H9 (cell line): Measurements from ENCODE around the gene OR6M1. TPM values are rescaled to one million over a fixed set of nuclear protein-coding genes. Genes with fewer than 3 reads are reported as not detected.

Experiments used
- DNase-seq: peaks from one replicate; pipeline ENCODE4 v3.0.0-alpha.2; 2017
- H2AFZ ChIP-seq: one replicate; pipeline ENCODE4 v1.6.1; 2013; ENCODE audit warnings: mild to moderate bottlenecking, low read length, control low read depth, moderate library complexity
- H2AK5ac ChIP-seq: 2 replicates; pipeline ENCODE4 v1.6.1; 2013; ENCODE audit warnings: low read length, control low read depth, mixed read lengths; ENCODE audit not compliant: insufficient read length
- H2BK120ac ChIP-seq: one replicate; pipeline ENCODE4 v1.6.1; 2013; ENCODE audit warnings: low read depth, mild to moderate bottlenecking, low read length, control low read depth, inconsistent platforms; ENCODE audit not compliant: poor library complexity, severe bottlenecking
- H2BK12ac ChIP-seq: 2 replicates; pipeline ENCODE4 v1.6.1; 2013; ENCODE audit warnings: low read length, control low read depth, mixed read lengths, low read depth; ENCODE audit not compliant: insufficient read length
- H2BK15ac ChIP-seq: 2 replicates; pipeline ENCODE4 v1.6.1; 2013; ENCODE audit warnings: low read depth, low read length, control low read depth
- H2BK20ac ChIP-seq: one replicate; pipeline ENCODE4 v1.6.1; 2013; ENCODE audit warnings: low read depth, mild to moderate bottlenecking, low read length, control low read depth, inconsistent platforms; ENCODE audit not compliant: poor library complexity, severe bottlenecking
- H2BK5ac ChIP-seq: 2 replicates; pipeline ENCODE4 v1.6.1; 2013; ENCODE audit warnings: low read length, control low read depth, mixed read lengths; ENCODE audit not compliant: insufficient read length
- H3K14ac ChIP-seq: 2 replicates; pipeline ENCODE4 v1.6.1; 2013; ENCODE audit warnings: low read length, control low read depth; ENCODE audit not compliant: insufficient read depth
- H3K18ac ChIP-seq: 2 replicates; pipeline ENCODE4 v1.6.1; 2013; ENCODE audit warnings: low read depth, mild to moderate bottlenecking, mixed read lengths, low read length, control low read depth; ENCODE audit not compliant: insufficient read length
- H3K23ac ChIP-seq: 2 replicates; pipeline ENCODE4 v1.6.1; 2013; ENCODE audit warnings: low read length, control low read depth, mixed read lengths, low read depth; ENCODE audit not compliant: insufficient read length
- H3K23me2 ChIP-seq: 2 replicates; pipeline ENCODE4 v1.6.1; 2013; ENCODE audit warnings: low read depth, mild to moderate bottlenecking, mixed read lengths, low read length, control low read depth; ENCODE audit not compliant: insufficient read length, poor library complexity, severe bottlenecking
- H3K27ac ChIP-seq: 2 replicates; pipeline ENCODE4 v1.5.1; 2013; ENCODE audit warnings: low read length, control low read depth, mixed read lengths, low read depth; ENCODE audit not compliant: insufficient read length
- H3K27me3 ChIP-seq: 2 replicates; pipeline ENCODE4 v1.6.1; 2013; ENCODE audit warnings: low read length, control low read depth, inconsistent platforms; ENCODE audit not compliant: insufficient read depth
- H3K4ac ChIP-seq: 2 replicates; pipeline ENCODE4 v1.6.1; 2013; ENCODE audit warnings: low read depth, mild to moderate bottlenecking, control low read depth, inconsistent platforms, low read length, moderate library complexity
- H3K4me1 ChIP-seq: 2 replicates; pipeline ENCODE4 v1.6.1; 2013; ENCODE audit warnings: low read length, control low read depth, inconsistent platforms; ENCODE audit not compliant: insufficient read depth
- H3K4me2 ChIP-seq: 2 replicates; pipeline ENCODE4 v1.6.1; 2013; ENCODE audit warnings: low read length, control low read depth, mixed read lengths; ENCODE audit not compliant: insufficient read length, insufficient read depth
- H3K56ac ChIP-seq: 2 replicates; pipeline ENCODE4 v1.6.1; 2013; ENCODE audit warnings: low read depth, mild to moderate bottlenecking, mixed read lengths, low read length, control low read depth; ENCODE audit not compliant: insufficient read length
- H3K79me1 ChIP-seq: 2 replicates; pipeline ENCODE4 v1.6.1; 2013; ENCODE audit warnings: low read depth, mild to moderate bottlenecking, moderate library complexity, low read length, control low read depth, inconsistent platforms; ENCODE audit not compliant: insufficient read depth, poor library complexity, severe bottlenecking
- H3K79me2 ChIP-seq: 2 replicates; pipeline ENCODE4 v1.6.1; 2013; ENCODE audit warnings: low read length, control low read depth, inconsistent platforms; ENCODE audit not compliant: insufficient read depth
- H3K9ac ChIP-seq: 2 replicates; pipeline ENCODE4 v1.6.1; 2013; ENCODE audit warnings: low read length, control low read depth, mixed read lengths; ENCODE audit not compliant: insufficient read length; ENCODE audit errors: extremely low read depth
- H3K9me3 ChIP-seq: one replicate; pipeline ENCODE4 v1.6.1; 2013; ENCODE audit warnings: low read depth, low read length, inconsistent platforms; ENCODE audit not compliant: control insufficient read depth
- H3T11ph ChIP-seq: one replicate; pipeline ENCODE4 v1.6.1; 2013; ENCODE audit warnings: mild to moderate bottlenecking, low read length, control low read depth, inconsistent platforms
- H4K20me1 ChIP-seq: one replicate; pipeline ENCODE4 v1.6.1; 2013; ENCODE audit not compliant: control insufficient read depth, insufficient read length, insufficient read depth
- H4K5ac ChIP-seq: 2 replicates; pipeline ENCODE4 v1.6.1; 2013; ENCODE audit warnings: low read depth, mild to moderate bottlenecking, mixed read lengths, low read length, control low read depth; ENCODE audit not compliant: insufficient read length
- H4K8ac ChIP-seq: replicated peaks from 2 replicates; pipeline ENCODE4 v1.6.1; 2013; ENCODE audit warnings: low read length, control low read depth, mixed read lengths, low read depth; ENCODE audit not compliant: insufficient read length
- H4K91ac ChIP-seq: 2 replicates; pipeline ENCODE4 v1.6.1; 2013; ENCODE audit warnings: low read depth, mild to moderate bottlenecking, moderate library complexity, mixed read lengths, low read length, control low read depth; ENCODE audit not compliant: insufficient read length
- H3K27ac Mint-ChIP-seq, 3 experiments: 2 replicates in 2 of 3; 3 replicates in 1 of 3; pipeline ENCODE4 v1.8.0; 2020 to 2021; ENCODE audit warnings: mixed read lengths in 3 of 3, mild to moderate bottlenecking in 1 of 3, moderate library complexity in 1 of 3
- H3K27me3 Mint-ChIP-seq: 2 replicates; pipeline ENCODE4 v1.8.0; 2021; ENCODE audit warnings: low read depth, mild to moderate bottlenecking, moderate library complexity, mixed read lengths
- H3K36me3 Mint-ChIP-seq, 3 experiments: 2 replicates in 2 of 3; 3 replicates in 1 of 3; pipeline ENCODE4 v1.8.0; 2020 to 2021; ENCODE audit warnings: low read depth in 3 of 3, mixed read lengths in 3 of 3; ENCODE audit not compliant: insufficient read depth in 1 of 3
- H3K4me1 Mint-ChIP-seq, 2 experiments: 2 replicates each; pipeline ENCODE4 v1.8.0; 2020; ENCODE audit warnings: mixed read lengths in 2 of 2
- H3K4me3 Mint-ChIP-seq, 2 experiments: 2 replicates in 1 of 2; 3 replicates in 1 of 2; pipeline ENCODE4 v1.8.0; 2020 to 2021; ENCODE audit warnings: mild to moderate bottlenecking in 2 of 2, mixed read lengths in 2 of 2, moderate library complexity in 1 of 2
- H3K9me3 Mint-ChIP-seq, 2 experiments: 2 replicates in 1 of 2; 3 replicates in 1 of 2; pipeline ENCODE4 v1.8.0; 2020; ENCODE audit warnings: mild to moderate bottlenecking in 2 of 2, mixed read lengths in 2 of 2, moderate library complexity in 1 of 2
- CTCF ChIP-seq: fragments of 200-600 bp; sonication (generic); conservative IDR thresholded peaks from 3 replicates; pipeline ENCODE4 v1.8.0; 2021; ENCODE audit warnings: antibody characterized with exemption, mild to moderate bottlenecking
- WGBS: extraction: QIAGEN DNeasy Blood & Tissue Kit; methylation state at CpG from one replicate; pipeline ENCODE4 v1.1.7; 2013; ENCODE audit warnings: missing lambda C conversion rate, low lambda C conversion rate, mixed read lengths; ENCODE audit not compliant: insufficient read length; ENCODE audit errors: extremely low coverage; 5-methylcytosine and 5-hydroxymethylcytosine counted together
- total RNA-seq: library from RNA; stranded (reverse); gene quantifications from 2 replicates; pipeline ENCODE4 v1.2.1, GENCODE V29; 2021

OR6M1 gene
- total RNA-seq, 1 experiment from 2014 or later: not detected

DNA sequence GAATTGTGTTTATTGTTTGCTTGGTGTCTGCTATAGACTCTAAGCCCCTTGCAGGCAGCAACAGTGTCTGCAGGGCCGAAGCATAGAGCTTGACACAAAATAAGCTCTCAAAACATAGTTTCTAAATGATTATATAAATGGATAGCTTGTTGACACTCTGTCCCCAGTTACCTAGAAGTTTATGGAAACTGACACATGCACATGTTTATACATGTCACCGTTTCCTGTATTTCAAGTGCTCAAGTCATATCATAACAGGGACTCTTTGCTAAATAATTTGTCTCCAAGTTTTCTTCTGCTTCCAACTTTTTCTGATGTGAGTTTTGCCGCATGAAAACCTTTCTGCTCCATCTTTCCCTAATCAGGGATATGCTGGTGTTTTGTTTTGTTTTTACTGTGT is 48.2 kb downstream of the OR6M1 start:
- TF ChIP-seq CTCF: no peak
- no peaks in the 10 kb centered on the region for H3K23me2 ChIP-seq
- no peak overlapping the region for H3K4me3 Mint-ChIP-seq
- H2AFZ ChIP-seq: no peak overlapping the region
- peaks cover 2% of the 10 kb centered on the region for H3K27me3 Mint-ChIP-seq
- H3K9me3 ChIP-seq: peaks cover 12% of the 10 kb centered on the region
- no peak overlapping the region for H2BK20ac ChIP-seq
- peaks cover 3 to 5% of the 10 kb centered on the region in 2 experiments; a peak in 3 of 4 replicates for H3K4me1 Mint-ChIP-seq
- H3K56ac ChIP-seq: no peak overlapping the region
- peaks cover 15 to 25% (median 23%) of the 10 kb centered on the region in 3 experiments for H3K36me3 Mint-ChIP-seq
- H3K4me2 ChIP-seq: no peak overlapping the region
- DNase-seq: no peak
- H2AK5ac ChIP-seq: no peak overlapping the region
- no peaks in the 10 kb centered on the region for H3K27me3 ChIP-seq
- no peaks in the 10 kb centered on the region for H3K79me1 ChIP-seq
- H2BK5ac ChIP-seq: no peak overlapping the region
- H3K9me3 Mint-ChIP-seq: peaks cover 17 to 21% of the 10 kb centered on the region in 2 experiments
- H3K4ac ChIP-seq: no peak overlapping the region
- no peak overlapping the region for H2BK120ac ChIP-seq
- no peaks in the 10 kb centered on the region for H3K4me1 ChIP-seq
- H4K20me1 ChIP-seq: no peaks in the 10 kb centered on the region
- no peaks in the 10 kb centered on the region for H3K79me2 ChIP-seq
- H2BK15ac ChIP-seq: no peak overlapping the region
- no peak overlapping the region for H3K18ac ChIP-seq
- no peak overlapping the region for H3K9ac ChIP-seq
- no peak overlapping the region for H3K14ac ChIP-seq
- no peak overlapping the region for H3T11ph ChIP-seq
- H4K5ac ChIP-seq: no peak overlapping the region
- H3K27ac ChIP-seq: no peak overlapping the region
- H2BK12ac ChIP-seq: no peak overlapping the region
- H3K23ac ChIP-seq: no peak overlapping the region
- no peak overlapping the region for H4K8ac ChIP-seq
- no peak overlapping the region for H4K91ac ChIP-seq
- no CpG with 5 or more reads among the region's 3 CpGs for WGBS
- H3K27ac Mint-ChIP-seq: no peak overlapping the region
